Umbilical cord (tissue), 2 donors: ENCODE results near the gene GALNT17. TPM values are rescaled to one million over a fixed set of nuclear protein-coding genes. Genes with fewer than 3 reads are reported as not detected.

Source experiments
- DNase-seq: peaks from one replicate; pipeline ENCODE4 v3.0.0-alpha.2; 2015; ENCODE audit warnings: low spot score
- total RNA-seq: library from RNA; depleted of rRNA; stranded (reverse); fragments of >200 nt; gene quantifications from one replicate; pipeline ENCODE4 v1.2.3, GENCODE V29; 2014; ENCODE audit warnings: low replicate concordance; ENCODE audit not compliant: insufficient read depth

The GALNT17 gene
- total RNA-seq, 1 donor from 2014 or later = 3.9 TPM

DNA sequence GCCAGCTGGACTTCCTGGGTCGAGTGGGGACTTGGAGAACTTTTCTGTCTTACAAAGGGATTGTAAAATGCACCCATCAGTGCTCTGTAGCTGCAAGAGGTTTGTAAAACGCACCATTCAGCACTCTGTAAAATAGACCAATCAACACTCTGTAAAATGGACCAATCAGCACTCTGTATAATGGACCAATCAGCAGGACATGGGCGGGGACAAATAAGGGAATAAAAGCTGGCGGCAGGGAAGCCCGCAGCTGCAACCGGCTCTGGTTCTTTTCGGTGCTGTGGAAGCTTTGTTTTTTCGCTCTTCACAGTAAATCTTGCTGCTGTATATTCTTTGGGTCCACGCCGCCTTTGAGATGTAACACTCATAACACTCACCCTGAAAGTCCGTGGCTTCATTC is 151.9 kb downstream of the GALNT17 start:
- no peak for DNase-seq

DNA sequence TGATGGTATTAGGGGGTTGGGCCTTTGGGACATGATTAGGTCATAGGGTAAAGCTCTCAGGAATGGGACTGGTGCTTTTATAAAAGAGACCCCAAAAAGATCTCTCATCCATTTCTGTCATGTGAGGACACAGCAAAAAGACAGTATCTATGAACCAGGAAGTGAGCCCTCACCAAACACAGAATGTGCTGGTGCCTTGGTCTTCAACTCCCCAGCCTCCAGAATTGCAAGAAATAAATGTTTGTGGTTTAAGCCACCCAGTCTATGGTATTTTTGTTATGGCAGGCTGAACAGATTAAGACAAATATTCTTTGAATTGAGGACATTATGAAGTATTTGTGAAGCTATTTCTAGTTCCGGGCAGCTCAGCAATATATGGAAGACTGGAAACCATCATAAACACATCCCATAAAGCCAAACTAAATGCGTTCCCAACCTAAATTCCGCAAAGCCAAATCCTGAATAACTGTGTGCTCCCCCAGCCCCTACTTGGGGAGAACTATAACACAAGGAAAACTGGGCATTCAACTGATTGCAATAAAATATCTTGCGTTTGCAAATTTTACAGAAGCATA is 153.7 kb downstream of the GALNT17 start:
- peak; percentile 51 for DNase-seq

DNA sequence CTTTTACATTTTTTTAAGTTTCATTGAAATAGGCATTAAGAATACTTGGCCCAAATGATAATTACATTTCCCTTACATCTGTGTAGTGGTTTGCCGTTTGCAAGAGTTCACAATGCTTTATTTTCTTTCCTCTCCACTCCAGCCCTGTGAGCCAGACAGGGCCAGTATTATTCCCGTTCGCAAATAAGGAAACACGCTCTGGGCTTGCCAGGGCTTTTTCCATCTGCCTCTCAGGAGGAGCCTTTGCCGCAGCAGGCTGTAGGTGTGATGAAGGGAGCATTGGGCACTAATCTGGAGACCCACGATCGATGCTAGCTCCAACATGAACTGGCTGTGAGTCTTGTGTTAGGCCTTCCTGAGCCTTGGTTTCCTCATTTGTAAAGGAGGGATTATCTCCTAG is 154.4 kb downstream of the GALNT17 start:
- no peak for DNase-seq

DNA sequence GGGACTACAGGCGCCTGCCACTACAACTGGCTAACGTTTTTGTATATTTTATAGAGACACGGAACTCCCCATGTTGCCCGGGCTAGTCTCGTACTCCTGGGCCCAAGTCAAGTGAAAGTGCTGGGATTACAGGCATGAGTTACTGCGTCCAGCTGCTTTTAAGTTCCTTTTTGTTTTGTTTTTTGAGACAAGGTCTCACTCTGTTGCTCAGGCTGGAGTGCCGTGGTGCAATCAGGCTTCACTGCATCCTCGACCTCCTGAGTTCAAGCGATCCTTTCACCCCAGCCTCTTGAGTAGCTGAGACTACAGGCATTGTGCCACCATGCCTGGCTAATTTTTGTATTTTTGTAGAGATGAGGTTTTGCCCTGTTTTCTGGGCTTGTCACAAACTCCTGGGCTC is 155.0 kb downstream of the GALNT17 start:
- no peak for DNase-seq

DNA sequence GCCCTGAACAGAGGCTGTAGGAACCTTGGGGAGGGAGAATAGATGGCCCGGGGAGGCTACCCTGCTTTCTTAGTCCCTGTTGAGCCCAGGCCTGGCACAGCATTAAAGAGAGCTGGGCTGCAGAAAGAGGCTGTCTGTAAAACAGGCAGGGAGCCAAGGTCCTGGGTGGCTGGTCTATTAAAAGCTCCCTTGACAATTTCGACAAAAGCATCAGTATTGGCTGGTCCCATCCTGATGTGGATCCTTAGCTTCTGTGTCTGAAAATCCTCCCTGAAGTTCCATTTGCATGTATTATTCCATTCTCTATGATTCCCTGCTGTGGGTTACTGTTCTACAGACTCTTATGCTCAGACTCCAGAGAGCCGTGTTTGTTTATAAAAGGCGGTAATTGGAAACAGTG is 158.5 kb downstream of the GALNT17 start:
- peak; percentile 32 for DNase-seq

DNA sequence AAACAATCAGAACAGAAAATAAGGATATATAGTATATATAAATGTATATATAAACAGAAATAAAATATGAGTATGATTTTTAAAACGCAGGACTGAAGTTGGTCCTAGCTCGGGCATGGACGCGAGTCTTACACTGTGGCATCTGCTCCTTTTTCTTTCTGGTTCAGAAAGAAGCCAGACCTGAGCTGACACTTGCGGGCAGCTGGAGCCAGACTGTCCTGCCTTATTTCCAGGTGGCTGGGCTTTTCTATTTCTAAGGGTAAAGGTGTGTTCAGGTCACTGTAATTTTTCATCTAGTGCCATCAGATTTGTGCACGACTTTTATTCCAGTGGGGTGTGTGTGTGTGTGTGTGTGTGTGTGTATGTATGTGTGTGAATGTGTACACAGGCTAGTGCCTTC is 166.4 kb downstream of the GALNT17 start:
- DNase-seq = no peak

DNA sequence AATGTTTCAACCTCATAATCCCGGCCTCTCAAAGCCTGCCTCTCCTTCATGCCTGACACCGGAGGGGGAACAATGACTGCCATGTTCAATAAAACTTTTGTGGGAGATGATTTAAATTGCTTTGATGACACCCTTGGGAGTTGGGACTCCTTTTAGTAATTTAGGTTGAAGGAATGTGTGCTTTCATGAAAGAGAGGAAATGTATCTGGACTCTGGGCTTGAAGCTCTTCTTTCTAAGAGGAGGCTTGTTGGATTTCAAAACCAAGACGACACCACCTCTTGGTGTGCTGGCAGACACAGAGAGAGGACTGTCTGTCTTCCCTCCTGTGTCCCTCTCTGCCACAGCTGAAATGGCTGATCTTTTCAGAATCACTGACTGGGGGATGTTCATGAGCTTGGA is 168.1 kb downstream of the GALNT17 start:
- DNase-seq = no peak

DNA sequence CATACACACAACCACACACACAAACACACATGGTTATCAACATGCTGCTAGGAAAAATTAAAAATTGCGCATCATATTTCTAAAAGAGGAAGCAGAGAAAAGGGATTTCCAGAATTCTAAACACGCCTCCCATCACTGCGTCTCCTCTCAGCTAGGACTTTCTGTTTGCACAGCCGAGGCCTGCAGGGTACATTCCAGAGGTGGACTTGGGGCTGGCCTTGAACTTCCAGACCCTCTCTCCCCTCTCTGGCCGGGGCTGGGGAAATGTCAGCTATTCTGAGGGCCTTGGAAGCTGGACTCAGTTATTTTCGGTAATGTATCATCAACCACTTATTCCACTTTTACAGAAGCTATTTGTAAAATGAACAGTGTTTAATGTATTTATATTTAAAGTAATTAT is 168.7 kb downstream of the GALNT17 start:
- no peak for DNase-seq

DNA sequence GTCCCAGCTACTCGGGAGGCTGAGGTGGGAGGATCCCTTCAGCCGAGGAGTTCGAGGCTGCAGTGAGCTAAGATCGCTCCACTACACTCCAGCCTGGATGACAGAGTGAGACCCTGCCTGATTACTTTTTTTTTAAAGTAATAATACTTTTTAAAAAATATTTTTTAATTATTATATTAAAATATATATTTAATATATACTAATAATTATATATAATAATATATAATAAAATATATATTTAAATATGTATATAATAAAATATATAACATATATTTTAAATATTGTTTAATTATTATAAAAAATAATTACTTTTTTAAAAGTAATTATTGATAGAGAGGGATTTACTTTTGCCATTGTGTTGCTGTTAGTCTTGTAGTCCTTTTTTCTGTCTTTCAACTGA is 169.2 kb downstream of the GALNT17 start:
- DNase-seq = no peak

DNA sequence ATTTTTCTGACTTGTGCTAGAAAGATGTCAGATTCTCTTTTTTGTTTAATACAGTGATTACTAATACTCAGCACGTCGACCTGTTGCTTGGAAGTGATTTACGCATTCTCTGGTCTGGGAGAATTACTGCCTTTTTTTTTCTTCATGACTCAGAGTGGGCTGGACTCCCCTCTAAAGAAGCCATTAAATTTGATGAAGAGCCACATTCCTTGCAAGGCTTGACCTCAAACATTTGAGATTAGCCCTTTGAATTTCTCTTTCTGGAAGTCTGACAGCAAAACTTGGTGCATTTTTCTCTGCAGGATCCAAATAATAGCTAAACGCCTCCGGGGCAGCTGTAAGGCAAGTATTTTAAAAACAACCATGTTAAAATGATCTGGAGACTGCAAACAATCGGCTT is 171.6 kb downstream of the GALNT17 start:
- DNase-seq = peak; percentile 90

DNA sequence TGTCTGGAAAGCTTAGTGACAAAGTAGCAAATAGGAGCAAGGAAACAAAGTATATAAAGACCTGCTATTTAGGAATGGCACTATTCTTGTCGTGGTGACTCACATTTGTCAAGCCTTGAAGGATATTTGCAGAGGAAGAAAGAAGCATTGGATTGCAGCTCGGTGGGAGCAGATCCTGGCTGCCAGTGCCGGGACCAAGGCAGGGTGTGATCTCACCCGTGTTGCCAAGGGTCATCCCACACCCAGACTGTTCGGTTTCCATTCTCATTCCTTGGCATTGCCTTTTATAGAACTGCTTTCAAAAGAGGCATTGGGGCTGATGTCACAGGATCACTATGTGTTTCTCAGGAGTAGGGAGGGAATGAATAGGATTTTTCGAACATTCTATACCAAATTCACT is 176.2 kb downstream of the GALNT17 start:
- peak; percentile 76 for DNase-seq

DNA sequence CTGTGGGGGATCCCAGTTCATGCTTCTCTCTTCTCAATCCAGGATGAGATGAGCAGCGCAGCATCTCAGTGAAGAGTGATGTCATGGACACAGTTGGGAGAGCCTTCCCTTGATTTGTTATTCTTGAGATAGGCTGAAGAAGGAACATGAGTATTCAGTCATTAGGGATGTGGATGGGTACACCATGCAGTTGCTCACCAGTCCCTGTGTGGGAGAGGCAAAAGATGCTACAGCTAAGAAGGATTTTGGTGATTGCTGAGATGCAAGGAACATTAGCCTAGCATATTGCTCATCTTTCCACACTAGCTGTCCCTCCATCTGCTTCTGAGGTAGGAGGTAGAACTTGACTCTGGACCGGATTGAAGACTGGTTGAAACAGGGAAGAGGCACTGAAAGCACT is 179.6 kb downstream of the GALNT17 start:
- no peak for DNase-seq

DNA sequence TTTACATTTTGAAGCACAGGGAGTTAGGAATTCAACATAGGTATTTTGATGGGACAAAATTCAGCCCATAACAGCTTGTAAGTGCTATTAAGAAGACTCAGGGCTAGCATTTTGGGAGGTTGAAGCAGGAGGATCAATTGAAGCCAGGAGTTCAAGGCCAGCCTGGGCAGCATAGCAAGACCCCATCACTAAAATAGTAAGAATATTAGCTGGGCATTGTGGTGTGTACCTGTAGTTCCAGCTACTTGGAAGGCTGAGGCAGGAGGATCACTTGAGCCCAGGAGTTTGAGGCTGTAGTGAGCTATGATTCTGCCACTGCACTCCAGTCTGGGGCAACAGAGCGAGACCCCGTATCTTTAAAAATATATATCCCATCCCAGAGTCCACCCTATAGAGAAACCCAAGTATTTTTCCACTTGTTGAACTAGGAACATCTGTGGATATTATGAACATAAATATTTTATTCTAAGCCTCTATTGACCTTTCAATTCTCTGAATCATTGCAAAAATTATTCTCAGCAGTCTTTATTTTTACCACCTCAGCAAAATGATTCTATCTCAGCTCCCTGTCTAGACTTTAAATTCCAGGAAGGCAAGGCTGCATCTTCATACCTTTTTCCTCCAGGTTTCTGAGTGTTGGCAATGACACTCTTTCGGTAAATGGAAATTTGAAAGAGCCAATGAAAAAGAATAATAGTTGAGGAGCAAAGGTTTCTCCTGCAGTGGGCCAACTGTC is 181.0 kb downstream of the GALNT17 start:
- no peak for DNase-seq

DNA sequence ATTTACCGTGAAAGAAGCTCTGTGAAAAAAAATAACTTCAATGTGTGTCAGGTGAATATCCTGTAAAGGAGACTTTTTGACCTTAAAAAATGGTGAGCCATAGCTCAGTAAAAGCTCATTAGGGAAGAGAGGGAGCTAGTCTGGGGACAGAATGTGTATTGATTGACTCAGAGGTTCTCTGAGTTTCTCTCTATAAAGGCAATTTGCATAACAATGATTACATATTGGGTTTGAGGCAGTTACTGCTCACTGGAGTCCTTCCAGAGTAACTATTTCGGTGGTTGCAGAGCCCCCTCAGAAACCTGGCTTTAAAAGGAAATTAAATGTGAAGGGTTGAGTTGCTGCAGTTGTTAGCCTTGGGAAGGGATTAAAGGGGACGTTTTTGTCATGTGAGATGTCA is 181.6 kb downstream of the GALNT17 start:
- no peak for DNase-seq

DNA sequence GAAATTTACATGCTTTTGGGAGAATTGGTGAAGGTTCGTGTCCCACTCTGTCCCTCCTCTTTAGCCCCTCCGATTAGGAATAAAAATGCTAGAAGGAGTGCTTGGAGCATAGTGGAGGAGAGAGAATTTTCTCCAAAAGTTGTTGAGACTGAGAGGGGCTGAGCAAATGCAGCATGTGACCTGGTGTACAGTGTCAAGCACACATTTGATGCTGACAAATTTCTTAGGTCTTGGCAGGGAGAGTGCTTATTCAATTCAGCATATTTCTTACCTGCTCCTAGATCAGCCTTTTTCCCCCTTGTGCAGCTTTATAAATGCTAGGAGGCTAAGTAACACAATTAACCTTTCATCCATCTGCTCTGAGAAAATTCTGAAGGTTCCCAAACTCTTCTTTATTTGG is 189.0 kb downstream of the GALNT17 start:
- no peak for DNase-seq

DNA sequence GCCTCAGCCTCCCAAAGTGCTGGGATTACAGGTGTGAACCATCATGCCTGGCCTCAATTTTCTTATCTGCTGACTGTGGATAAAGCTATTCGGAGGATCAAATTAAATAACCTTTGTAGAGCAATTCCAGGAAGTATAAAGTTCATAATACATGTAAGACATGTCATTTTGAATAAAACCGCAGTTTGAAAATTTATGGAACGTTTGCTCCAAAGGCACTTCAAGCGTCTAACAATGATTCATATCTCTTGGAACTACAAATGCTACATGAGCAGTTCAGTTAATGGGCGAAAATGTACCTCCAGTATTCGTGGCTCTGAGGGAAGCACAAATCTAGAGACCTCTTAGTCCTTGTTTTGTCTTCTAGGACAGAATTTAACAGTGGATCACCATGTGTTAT is 190.3 kb downstream of the GALNT17 start:
- no peak for DNase-seq

DNA sequence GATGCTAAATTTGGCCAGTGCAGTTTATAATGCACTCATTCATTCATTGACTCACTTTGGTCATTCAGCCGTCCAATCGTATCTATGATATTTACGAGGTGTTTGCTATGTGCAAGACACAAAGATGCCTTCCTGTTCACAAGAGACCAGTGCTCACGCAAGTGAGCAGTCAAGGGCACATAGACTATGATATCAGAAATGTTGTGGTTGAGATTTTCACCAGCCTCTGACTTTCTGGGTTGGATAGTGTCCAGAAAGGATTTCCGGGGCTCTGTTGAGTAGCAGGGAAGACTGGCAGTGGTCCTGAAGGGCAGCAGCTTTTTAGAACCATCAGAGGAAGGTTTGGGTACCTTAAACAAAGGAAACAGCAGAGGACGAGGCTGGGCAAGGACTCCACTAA is 191.8 kb downstream of the GALNT17 start:
- DNase-seq = no peak

DNA sequence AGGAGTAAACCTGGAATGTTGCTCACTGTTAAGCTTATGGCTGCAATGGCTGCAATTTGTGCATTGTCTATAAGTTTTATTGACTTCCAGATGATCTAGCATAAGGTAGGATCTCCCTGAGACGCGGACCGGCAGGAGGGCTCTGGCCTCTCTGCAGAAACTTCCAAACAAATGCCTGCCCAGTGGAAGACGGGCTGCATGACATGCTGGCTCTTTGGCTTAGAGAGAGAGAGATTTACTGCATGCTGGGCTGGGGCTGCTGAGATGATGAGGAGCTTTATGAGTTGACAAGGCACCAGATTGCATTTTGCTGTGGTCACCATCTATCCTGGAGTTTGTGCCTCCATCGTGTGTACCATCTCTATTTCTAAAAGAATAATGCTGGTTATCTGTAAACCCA is 193.2 kb downstream of the GALNT17 start:
- DNase-seq = no peak

DNA sequence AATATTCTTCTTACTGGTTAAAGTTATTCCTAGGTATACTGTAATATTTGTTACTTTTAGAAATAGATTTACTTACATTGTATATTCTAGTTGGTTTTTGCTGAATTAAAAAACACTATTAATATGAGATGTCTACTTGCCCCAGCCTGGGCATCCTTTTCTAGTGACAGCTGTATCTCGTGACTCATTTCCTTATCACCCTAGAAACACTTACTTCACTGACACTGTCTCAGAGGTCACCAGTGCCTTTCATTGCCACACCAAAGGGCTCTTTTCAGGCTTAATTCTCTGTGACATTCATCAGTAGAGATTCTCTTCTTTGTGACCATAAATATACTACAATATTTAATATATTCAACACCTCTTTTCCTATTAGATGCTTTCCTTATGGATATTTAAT is 194.7 kb downstream of the GALNT17 start:
- DNase-seq = no peak

DNA sequence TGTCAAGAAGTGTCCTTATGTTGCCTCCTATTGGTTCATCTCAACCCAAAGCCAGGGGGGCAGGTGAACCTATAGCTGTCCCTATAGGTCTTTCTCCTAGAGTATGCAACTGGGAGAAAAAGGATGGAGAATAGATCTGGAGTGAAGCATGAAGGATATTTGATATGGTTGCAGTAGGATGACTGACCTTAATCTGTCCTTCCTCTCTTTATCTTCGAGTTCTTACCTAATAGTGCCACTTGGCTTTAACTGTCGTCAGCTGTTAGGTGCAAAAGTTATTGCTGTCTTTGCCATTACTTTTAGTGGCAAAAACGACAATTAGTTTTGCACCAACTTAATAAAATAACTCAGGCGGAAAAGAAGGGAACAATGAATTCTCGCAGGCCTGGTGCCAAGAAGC is 196.0 kb downstream of the GALNT17 start:
- DNase-seq = no peak

DNA sequence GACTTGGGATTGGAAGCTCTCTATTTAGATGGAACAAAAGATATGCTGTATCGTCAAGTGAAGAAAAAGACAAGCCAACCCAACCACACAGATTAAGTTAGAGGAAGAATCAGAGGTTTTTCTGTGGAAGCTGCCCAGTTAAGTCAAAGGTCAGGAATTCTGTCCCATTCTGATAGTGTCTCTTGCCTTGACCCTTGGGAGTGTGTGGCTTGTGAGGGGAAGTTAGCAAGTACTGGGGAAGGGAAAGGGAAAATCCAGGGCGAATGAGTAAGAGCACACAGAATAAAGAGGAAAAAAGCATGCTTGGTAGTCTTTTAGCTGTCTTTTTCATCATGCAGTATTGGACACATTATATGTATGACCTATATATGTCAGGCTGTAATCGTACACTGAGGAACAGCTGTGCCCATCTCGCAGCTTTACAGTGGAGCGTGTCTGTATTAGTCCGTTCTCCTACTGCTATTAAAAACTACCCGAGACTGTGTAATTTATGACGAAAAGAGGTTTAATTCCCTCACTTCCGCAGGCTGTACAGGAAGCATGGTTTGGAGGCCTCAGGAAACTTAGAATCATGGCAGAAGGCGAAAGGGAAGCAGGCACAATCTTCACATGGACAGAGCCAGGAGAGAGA is 197.2 kb downstream of the GALNT17 start:
- no peak for DNase-seq

DNA sequence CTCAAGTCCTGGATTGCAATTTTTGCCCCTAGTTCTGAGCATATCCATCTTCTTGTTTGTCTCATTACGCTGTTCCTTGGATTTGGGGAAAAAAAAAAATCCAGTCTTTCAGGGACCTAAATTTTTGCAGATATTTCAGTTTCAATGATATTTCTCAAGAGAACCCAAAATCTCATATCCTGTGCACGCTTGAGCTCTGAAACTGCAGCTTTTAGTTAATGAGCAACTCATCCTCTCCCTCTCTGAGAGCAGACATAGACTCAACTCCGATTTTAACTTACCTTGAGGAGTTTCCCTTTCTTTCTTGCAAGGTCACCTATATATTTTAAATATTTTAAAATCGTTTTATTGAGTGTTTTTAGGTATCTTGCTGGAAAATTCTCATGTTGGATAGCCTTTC is 200.3 kb downstream of the GALNT17 start:
- DNase-seq = no peak

DNA sequence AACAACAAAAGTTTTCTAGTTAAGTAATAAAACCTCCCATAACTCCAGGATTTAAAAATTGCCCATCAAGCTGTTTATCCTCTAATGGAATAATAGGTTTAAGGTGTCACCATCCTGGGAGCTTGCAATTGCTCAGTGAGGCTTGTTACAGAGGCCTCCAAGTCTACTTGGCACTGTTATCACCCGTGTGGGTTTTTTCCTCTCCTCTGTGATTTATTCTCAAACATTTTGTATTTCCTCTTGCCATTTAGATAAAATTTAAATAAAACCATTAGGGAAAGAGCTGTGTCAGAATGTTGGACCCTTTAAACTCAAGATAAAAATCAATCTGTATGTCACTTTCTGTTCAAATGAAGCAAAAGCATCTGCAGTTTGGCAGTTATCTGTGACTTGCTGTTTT is 202.6 kb downstream of the GALNT17 start:
- no peak for DNase-seq
